ENCODE data around the gene TSHZ3.

The TSHZ3 gene

DNA sequence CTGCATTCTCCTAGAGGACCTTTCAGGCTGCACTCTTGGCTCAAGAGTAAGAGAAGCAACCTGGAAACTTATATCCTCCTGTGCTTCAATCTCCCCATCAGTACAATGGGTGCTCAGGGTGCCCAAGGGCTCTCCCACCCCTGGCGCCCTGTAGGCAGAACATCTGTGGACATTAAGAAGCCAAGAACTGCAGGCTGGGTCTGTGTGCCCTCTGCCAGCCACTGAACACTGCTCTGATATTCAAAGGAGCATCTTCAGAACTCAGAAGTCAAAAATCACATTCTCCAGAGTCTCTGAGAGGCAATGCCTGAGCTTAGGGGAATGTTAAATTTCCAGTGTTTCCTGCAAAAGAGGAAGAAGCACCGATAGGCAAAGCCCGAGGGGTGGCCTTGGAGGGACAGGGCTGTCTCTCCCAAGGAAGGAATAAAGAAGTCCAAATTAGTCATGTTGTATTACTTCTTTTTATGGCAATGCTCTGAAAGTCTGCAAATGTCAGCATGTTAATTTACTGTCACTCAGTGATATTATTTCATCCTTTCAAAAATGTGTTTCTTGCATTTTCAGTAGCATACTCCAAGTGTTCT lies 88.1 kb downstream of the TSHZ3 start:
- DNase-seq (ENCODE audit: low spot score) = no peak

DNA sequence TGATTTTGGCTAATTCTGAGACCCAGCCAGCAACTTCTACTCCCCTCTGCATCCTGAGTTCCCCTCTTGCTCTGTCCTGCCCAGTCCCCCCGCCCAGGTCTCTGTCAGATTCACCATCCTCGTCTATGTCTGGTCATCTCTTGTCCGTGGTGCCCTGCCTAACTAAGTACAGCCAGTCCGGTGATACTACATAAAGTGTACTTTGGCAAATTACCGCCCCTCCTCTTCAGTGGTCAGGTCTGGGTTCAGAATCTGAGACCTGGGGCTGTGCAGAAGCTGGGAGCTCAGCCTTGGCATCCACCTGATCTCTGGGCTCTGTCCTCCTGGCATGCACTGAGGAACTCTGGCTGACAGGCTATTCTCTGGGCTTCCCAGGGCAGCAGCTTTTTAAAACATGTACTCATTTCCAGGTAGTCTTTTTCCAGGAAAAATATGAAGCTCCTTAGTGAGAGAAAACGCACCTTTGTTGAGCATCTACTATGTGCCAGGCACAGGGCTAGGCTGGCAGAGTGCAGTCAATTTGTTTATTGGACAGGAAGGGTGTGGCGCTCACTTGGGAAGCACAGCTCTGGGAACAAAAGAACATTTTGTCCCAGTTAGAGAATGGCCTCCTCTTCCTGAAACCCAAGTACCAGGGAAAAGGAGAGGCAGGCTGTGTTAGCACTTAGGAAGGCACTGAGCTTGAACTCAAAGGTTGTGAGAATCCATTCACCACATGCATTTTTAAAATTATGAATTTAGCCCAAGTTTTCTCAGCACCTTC lies 88.9 kb downstream of the TSHZ3 start:
- no peak for DNase-seq (ENCODE audit: low spot score)

DNA sequence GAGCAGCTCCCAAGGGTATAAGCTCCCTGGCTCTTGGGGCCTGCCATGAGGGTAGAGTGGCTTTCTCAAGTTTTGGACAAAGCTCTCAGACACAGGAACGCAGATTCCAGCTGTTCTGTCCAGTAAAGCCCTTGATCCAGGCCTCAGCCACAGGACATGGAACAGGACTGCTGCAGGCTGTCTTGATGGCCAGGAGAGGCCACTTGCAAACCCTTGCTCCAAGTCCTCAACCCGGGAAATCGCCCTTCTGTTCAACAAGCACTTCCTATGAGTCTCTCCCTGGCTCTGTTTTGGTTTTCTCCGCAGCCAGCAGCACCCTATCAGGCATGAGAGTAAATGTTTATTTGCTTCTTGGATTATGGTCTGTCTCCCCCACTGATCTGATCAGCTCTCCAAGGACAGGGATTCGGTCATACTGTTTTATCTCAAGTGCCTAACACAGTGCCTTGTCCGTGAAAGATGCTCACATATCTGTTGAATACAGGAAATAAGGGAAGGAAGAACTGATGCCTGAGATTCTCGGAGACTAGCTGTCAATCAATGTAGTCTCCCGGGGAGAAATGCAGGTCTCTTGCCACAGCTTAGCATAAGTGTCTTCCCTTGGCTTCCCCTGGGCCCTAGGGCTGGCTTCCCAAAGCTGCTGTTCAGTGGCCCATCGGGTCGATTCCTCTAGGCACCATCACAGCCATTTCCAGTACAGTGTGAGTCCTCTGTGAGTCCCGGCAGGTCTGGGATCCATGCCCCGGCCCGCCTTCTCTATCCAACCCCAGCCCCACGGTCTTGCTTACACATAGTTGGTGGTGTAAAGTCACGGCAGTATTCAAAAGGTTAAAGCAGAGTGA lies 90.8 kb downstream of the TSHZ3 start:
- no peak for DNase-seq (ENCODE audit: low spot score)

DNA sequence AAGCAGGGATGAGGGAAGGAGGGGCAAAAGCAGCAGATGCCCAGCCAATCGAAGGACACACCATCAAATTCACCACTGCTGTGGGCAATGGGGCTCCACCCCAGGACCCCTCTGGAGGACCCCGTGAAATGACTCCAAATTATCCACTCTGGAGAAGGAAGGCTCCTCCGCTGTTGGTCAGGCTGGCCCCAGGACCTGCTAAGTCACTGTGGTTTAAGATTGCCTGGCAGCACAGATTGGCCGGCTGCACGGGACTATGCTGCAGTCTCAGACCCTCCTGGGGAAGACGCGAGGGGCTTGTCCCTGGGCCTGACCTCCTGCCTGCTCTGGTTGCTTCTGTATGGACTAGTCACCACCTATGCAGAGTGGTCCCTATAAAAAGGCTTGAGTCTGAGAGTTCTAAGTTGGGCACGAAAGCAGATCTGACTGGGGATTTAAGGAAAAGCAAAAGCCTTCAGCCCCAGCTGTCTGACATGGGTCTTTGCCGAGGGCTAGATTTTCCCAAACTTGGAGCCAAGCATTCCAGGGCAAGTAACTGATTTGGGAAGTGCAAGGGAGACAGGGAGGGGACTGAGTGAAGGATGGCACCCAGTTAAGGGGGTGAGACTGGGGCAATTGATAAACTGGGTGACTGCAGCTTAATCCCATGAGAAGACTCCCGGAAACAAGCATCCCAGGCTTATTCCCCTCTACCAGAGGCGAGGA lies 91.7 kb downstream of the TSHZ3 start:
- no peak for DNase-seq (ENCODE audit: low spot score)

DNA sequence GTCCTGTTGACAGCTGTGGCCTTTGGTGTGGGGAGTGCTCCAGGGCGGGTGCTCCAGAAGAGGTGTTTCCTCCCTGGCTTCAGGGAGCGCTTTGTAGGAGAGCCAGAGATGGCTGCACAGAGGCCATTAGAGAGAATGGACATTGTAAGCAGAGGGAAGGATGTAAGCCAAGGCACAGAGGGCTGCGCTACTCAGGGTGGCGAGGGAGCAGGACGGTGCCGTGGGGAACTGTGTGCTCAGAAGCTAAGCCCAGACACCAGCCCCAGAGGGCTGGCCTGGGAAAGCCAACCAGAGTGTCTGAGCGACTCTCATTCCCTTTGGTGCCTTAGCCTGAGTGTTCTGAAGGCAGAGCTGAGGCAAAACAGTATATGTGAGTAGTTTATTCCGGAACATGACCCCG lies 92.2 kb downstream of the TSHZ3 start:
- no peak for DNase-seq (ENCODE audit: low spot score)

- no peak for DNase-seq (ENCODE audit: low spot score)
Measured at GRCh38 chr19:31256593-31256960, 92.7 kb downstream of the TSHZ3 start.

- DNase-seq (ENCODE audit: low spot score) = no peak
Measured at GRCh38 chr19:31255831-31256592, 93.2 kb downstream of the TSHZ3 start.

DNA sequence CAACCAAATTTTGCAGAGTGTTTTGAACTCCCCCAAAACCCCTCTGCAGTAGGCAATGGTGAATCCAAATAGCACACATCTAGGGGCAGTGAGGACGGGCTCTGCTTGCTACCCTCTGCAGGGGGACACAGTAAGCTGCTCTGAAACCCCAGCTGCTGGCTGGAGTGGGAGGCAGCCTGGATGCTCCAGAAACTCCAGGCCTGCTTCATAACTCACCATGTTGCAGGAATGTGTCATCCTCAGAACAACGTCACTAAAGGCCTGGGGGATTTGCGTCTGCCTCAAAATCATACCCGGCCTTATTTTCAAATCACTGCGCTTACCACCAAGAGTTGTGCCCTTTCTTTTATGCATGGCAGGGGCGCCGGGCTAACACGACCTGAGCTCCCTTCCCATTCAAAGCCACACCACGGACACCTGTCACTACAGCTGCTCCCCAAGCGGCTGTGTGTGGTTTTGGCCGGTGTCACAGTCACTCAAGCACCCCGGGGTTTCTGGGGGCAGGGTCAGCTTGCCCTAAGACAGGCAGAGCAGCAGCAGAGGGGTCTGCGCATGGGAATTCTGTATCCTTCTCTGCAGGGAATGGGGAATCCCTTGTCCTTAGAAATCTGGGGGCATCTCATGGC lies 93.9 kb downstream of the TSHZ3 start:
- no peak for DNase-seq (ENCODE audit: low spot score)

DNA sequence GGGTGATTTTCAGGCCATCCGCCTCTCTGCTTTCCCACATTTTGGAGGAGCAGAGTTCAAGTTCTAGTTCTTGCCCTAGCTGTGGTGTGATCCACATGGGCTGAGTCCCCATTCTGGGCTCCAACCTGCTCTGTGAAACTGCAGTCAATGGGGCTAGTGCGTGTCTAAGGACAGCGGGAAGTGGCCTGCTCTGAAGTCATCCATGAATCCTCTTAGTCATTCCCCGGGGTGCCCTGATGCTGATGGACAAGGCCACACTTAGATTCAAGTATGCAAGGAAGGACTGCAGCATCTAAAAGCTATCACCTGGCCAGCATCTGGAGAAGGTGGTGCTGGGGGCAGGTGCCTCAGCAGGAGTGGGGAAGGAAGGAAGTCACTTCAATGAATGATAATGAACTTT lies 94.6 kb downstream of the TSHZ3 start:
- DNase-seq (ENCODE audit: low spot score) = no peak

GRCh38 chr19:31254180-31254551 lies 95.1 kb downstream of the TSHZ3 start:
- DNase-seq (ENCODE audit: low spot score) = no peak

DNA sequence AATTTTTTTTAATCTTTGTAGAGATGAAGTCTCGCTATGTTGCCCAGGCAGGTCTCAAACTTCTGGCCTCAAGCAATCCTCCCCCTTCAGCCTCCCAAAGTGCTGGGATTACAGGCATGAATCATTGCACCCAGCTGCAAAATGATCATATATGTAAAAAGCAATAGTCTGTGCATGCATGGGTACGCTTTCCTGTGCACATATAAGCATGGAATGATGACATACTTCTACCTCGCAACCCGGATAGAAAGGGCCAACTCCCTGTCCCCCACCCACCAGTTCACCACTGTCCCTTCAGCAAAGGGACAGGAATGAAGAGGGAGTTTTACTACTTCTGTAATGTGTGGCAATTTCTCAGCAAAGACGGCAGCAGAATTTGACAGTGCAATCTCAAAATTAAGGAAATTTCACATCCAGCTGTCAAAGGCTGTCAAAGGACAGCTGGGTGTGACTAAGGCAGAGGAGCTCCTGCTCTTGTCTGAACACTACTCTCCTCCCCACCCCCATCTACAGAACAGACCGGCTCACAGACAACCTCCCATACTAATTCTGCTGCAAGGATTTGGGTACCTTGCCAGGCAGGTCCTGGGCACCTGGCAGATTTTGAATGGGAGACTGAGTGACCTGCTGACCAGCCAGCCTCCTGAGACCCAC lies 95.6 kb downstream of the TSHZ3 start:
- no peak for DNase-seq (ENCODE audit: low spot score)

- DNase-seq (ENCODE audit: low spot score) = no peak
Measured at GRCh38 chr19:31252441-31252840, 96.8 kb downstream of the TSHZ3 start.

DNA sequence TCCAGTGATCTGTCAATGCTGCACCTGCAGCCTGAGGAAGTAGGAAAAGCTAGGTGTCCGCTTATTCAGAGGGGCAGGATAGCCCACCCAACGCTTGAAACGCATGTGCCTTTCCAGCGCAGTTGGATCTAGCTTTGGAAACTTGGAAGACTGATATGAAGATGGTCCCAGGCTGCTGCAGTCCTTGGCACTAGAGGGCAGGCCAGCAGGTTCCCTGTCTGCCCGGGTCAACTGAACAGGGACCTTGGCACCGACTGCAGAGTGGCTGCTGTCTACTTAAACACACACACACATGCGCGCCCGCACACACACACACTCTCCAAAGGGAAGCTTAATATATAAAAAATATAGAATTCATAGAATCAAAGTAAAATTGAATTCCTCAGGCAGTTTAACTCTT lies 100.0 kb downstream of the TSHZ3 start:
- DNase-seq (ENCODE audit: low spot score) = no peak

GRCh38 chr19:31235806-31236205 lies 113.4 kb downstream of the TSHZ3 start:
- no peak for DNase-seq (ENCODE audit: low spot score)

GRCh38 chr19:31233295-31233800 lies 115.9 kb downstream of the TSHZ3 start:
- no peak for DNase-seq (ENCODE audit: low spot score)

DNA sequence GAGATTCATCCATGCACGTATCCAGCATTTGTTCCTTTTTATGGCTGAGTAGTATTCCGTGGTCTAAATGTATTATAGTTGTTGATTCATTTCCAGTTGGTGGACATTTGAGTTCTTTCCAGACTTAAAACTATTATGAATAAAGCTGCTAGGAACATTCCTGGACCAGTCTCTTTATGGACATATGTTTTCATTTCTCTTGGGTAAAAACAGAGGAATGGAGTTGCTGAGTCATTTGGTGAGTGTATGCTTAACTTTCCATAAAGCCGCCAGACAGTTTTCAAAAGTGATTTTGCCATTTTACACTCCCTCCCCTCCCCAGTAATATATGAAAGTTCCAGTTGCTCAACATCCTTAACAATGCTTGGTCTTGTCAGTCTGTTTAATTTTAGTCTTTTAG lies 116.4 kb downstream of the TSHZ3 start:
- no peak for DNase-seq (ENCODE audit: low spot score)

- DNase-seq (ENCODE audit: low spot score) = no peak
Measured at GRCh38 chr19:31232180-31232579, 117.1 kb downstream of the TSHZ3 start.

- DNase-seq (ENCODE audit: low spot score) = no peak
Measured at GRCh38 chr19:31231237-31231636, 118.0 kb downstream of the TSHZ3 start.

GRCh38 chr19:31226151-31226935 lies 122.9 kb downstream of the TSHZ3 start:
- DNase-seq (ENCODE audit: low spot score) = no peak
